Cardiac muscle cell (in vitro differentiated cells and primary cell): Measurements from ENCODE around the gene JAKMIP1. TPM values are rescaled to one million over a fixed set of nuclear protein-coding genes. Genes with fewer than 3 reads are reported as not detected.

Experiments used
- DNase-seq, 2 donors: peaks; one replicate each; pipeline versions ENCODE4 v3.0.0 to v3.0.0-alpha.2; 2010 to 2017; ENCODE audit warnings: low read depth in 1 of 2, low spot score in 1 of 2
- H3K27ac ChIP-seq: fragments of 200-600 bp; sonication (generic); 2 replicates; pipeline ENCODE4 v1.5.1; 2016
- H3K27me3 ChIP-seq: fragments of 200-600 bp; sonication (generic); 2 replicates; pipeline ENCODE4 v1.6.0; 2016; ENCODE audit warnings: control low read depth
- H3K36me3 ChIP-seq: fragments of 200-600 bp; sonication (generic); 2 replicates; pipeline ENCODE4 v1.5.1; 2016; ENCODE audit warnings: control low read depth
- H3K4me1 ChIP-seq: fragments of 200-600 bp; sonication (generic); 2 replicates; pipeline ENCODE4 v1.8.1; 2017; ENCODE audit warnings: low read depth, mild to moderate bottlenecking, mixed run types
- H3K4me3 ChIP-seq: fragments of 200-600 bp; sonication (generic); 2 replicates; pipeline ENCODE4 v1.5.1; 2016; ENCODE audit warnings: mild to moderate bottlenecking
- H3K9me3 ChIP-seq: fragments of 200-600 bp; sonication (generic); 2 replicates; pipeline ENCODE4 v1.5.1; 2017; ENCODE audit warnings: low read depth, mild to moderate bottlenecking, control low read depth
- CTCF ChIP-seq: IDR thresholded peaks from 2 replicates; pipeline ENCODE4 v1.5.1; 2012; ENCODE audit warnings: low read depth, mild to moderate bottlenecking, low read length
- polyA plus RNA-seq: library from polyadenylated mRNA; unstranded; fragments of >200 nt; fragmentation: Nextera tagmentation; extraction: Ambion mirVana; gene quantifications from 2 replicates; pipeline ENCODE4 v1.2.1, GENCODE V29; 2016
- total RNA-seq: library from RNA; depleted of rRNA; stranded (reverse); fragments of >200 nt; gene quantifications from 2 replicates; pipeline ENCODE4 v1.2.3, GENCODE V29; 2016

Gene JAKMIP1
- total and polyA plus RNA-seq, 2 experiments from 2014 or later, result 0.68 to 1.2 TPM

- no peak overlapping the region for H3K4me3 ChIP-seq
- H3K27me3 ChIP-seq, result no peaks in the 10 kb centered on the region
- no peaks in the 10 kb centered on the region for H3K9me3 ChIP-seq
- no peak for TF ChIP-seq CTCF
- no peaks in the 10 kb centered on the region for H3K4me1 ChIP-seq
- no peaks in the 10 kb centered on the region for H3K36me3 ChIP-seq
- no peak for DNase-seq
- H3K27ac ChIP-seq, result no peak overlapping the region
These were observed 134.3 kb downstream of the JAKMIP1 start for GRCh38 chr4:6065934-6066590.

GRCh38 chr4:6065166-6065565 is 135.2 kb downstream of the JAKMIP1 start:
- no peak for DNase-seq
- no peak overlapping the region for H3K27ac ChIP-seq

GRCh38 chr4:6064383-6064782 is 136.0 kb downstream of the JAKMIP1 start:
- Histone ChIP-seq H3K4me1 (no peaks in the 10 kb centered on the region), H3K27me3 (no peaks in the 10 kb centered on the region), H3K36me3 (no peaks in the 10 kb centered on the region), H3K9me3 (no peaks in the 10 kb centered on the region), H3K4me3 (no peak overlapping the region), H3K27ac (no peak overlapping the region)
- no peak for DNase-seq
- TF ChIP-seq CTCF, result no peak

More at GRCh38 chr4:6065166-6065565, 135.2 kb downstream of the JAKMIP1 start:
- Histone ChIP-seq H3K9me3 (no peaks in the 10 kb centered on the region), H3K36me3 (no peaks in the 10 kb centered on the region), H3K4me1 (no peaks in the 10 kb centered on the region), H3K27me3 (no peaks in the 10 kb centered on the region), H3K4me3 (no peak overlapping the region)
- TF ChIP-seq CTCF, result no peak

GRCh38 chr4:6063684-6064083 is 136.7 kb downstream of the JAKMIP1 start:
- H3K36me3 ChIP-seq, result no peaks in the 10 kb centered on the region

GRCh38 chr4:6062133-6062532 is 138.2 kb downstream of the JAKMIP1 start:
- Histone ChIP-seq H3K27me3 (no peaks in the 10 kb centered on the region), H3K4me1 (no peaks in the 10 kb centered on the region), H3K27ac (no peak overlapping the region), H3K4me3 (no peak overlapping the region), H3K36me3 (no peaks in the 10 kb centered on the region), H3K9me3 (no peaks in the 10 kb centered on the region)
- no peak for TF ChIP-seq CTCF
- DNase-seq, result no peak

More at GRCh38 chr4:6063684-6064083, 136.7 kb downstream of the JAKMIP1 start:
- H3K27me3 ChIP-seq, result no peaks in the 10 kb centered on the region
- H3K9me3 ChIP-seq, result no peaks in the 10 kb centered on the region
- no peak overlapping the region for H3K4me3 ChIP-seq
- no peaks in the 10 kb centered on the region for H3K4me1 ChIP-seq
- H3K27ac ChIP-seq, result no peak overlapping the region
- TF ChIP-seq CTCF, result no peak
- DNase-seq, result no peak
